ENCODE measurements around the gene SPATA16.
"Not testable (repeated sequence)": the region's sequence is repeated elsewhere in the genome, so short reads cannot be mapped to it uniquely, and the experiment has no call there.

SPATA16 gene

GRCh38 chr3:173058229-173058628 lies 82.8 kb downstream of the SPATA16 start:
- no peak for DNase-seq

GRCh38 chr3:173055228-173055933 lies 85.7 kb downstream of the SPATA16 start:
- DNase-seq = no peak

- no peak for DNase-seq
These were observed 91.7 kb downstream of the SPATA16 start for GRCh38 chr3:173049360-173049759.

GRCh38 chr3:173045770-173046382 lies 95.2 kb downstream of the SPATA16 start:
- no peak for DNase-seq

GRCh38 chr3:173044998-173045397 lies 96.0 kb downstream of the SPATA16 start:
- DNase-seq = no peak

GRCh38 chr3:173043757-173044156 lies 97.3 kb downstream of the SPATA16 start:
- DNase-seq = no peak

- no peak for DNase-seq
These were observed 102.6 kb downstream of the SPATA16 start for GRCh38 chr3:173038484-173038871.

- no peak for DNase-seq
These were observed 103.1 kb downstream of the SPATA16 start for GRCh38 chr3:173037840-173038483.

GRCh38 chr3:173030273-173030672 lies 110.8 kb downstream of the SPATA16 start:
- no peak for DNase-seq

- no peak for DNase-seq
These were observed 112.7 kb downstream of the SPATA16 start for GRCh38 chr3:173028351-173028750.

GRCh38 chr3:173027429-173027828 lies 113.6 kb downstream of the SPATA16 start:
- DNase-seq = no peak

- no peak for DNase-seq
These were observed 115.1 kb downstream of the SPATA16 start for GRCh38 chr3:173025941-173026340.

- DNase-seq = no peak
These were observed 119.4 kb downstream of the SPATA16 start for GRCh38 chr3:173021547-173022185.

- not testable (repeated sequence) for DNase-seq
These were observed 120.9 kb downstream of the SPATA16 start for GRCh38 chr3:173020128-173020527.

GRCh38 chr3:173019378-173019777 lies 121.7 kb downstream of the SPATA16 start:
- DNase-seq = no peak

GRCh38 chr3:173018758-173019157 lies 122.3 kb downstream of the SPATA16 start:
- DNase-seq = no peak

GRCh38 chr3:173013219-173013832 lies 127.7 kb downstream of the SPATA16 start:
- no peak for DNase-seq

GRCh38 chr3:173009410-173009809 lies 131.6 kb downstream of the SPATA16 start:
- no peak for DNase-seq

GRCh38 chr3:173008978-173009377 lies 132.1 kb downstream of the SPATA16 start:
- DNase-seq = no peak

- no peak for DNase-seq
These were observed 133.8 kb downstream of the SPATA16 start for GRCh38 chr3:173007079-173007723.

- no peak for DNase-seq
These were observed 135.0 kb downstream of the SPATA16 start for GRCh38 chr3:173006006-173006405.

- DNase-seq = no peak
These were observed 136.4 kb downstream of the SPATA16 start for GRCh38 chr3:173004681-173005080.

- no peak for DNase-seq
These were observed 137.1 kb downstream of the SPATA16 start for GRCh38 chr3:173003956-173004355.
